Mucosa of gallbladder (tissue), 1 donor: ENCODE data around the gene METTL26. TPM values are rescaled to one million over a fixed set of nuclear protein-coding genes. Genes with fewer than 3 reads are reported as not detected.

Source experiments
- total RNA-seq: library from RNA; stranded (reverse); gene quantifications from one replicate; pipeline ENCODE4 v1.2.1, GENCODE V29; 2021
- donor health status: DM: no; HTN: no; CAD: no.

Gene METTL26
- total RNA-seq, 1 donor from 2014 or later = 69.3 TPM

Other genes with a start within 250 kb of the METTL26 start
- gene NME4, start 239.1 kb downstream of the METTL26 start, total RNA-seq = 105 TPM
- gene DECR2, start 234.4 kb downstream of the METTL26 start, total RNA-seq = 36.8 TPM
- gene RAB11FIP3, start 210.7 kb downstream of the METTL26 start, total RNA-seq = 58.5 TPM
- gene CAPN15, start 108.6 kb downstream of the METTL26 start, total RNA-seq = 75.4 TPM
- gene PRR35, start 75.9 kb downstream of the METTL26 start, total RNA-seq = not detected
- 1.2 TPM for gene NHLRC4, start 69.3 kb downstream of the METTL26 start, total RNA-seq
- 117 TPM for gene PIGQ, start 66.3 kb downstream of the METTL26 start, total RNA-seq
- 33.1 TPM for gene RAB40C, start 46.2 kb downstream of the METTL26 start, total RNA-seq
- 1.7 TPM for gene WFIKKN1, start 5.3 kb downstream of the METTL26 start, total RNA-seq
- gene MCRIP2, start 5.5 kb upstream of the METTL26 start, total RNA-seq = 67.6 TPM
- 62.4 TPM for gene WDR90, start 13.1 kb upstream of the METTL26 start, total RNA-seq
- 125 TPM for gene RHOT2, start 31.8 kb upstream of the METTL26 start, total RNA-seq
- 5.5 TPM for gene RHBDL1, start 39.4 kb upstream of the METTL26 start, total RNA-seq
- gene STUB1, start 44.1 kb upstream of the METTL26 start, total RNA-seq = 125 TPM
- 66.7 TPM for gene JMJD8, start 48.0 kb upstream of the METTL26 start, total RNA-seq
- gene WDR24, start 54.1 kb upstream of the METTL26 start, total RNA-seq = 14.8 TPM
- gene FBXL16, start 69.5 kb upstream of the METTL26 start, total RNA-seq = 0.78 TPM
- 62.0 TPM for gene METRN, start 78.8 kb upstream of the METTL26 start, total RNA-seq
- gene ANTKMT, start 84.8 kb upstream of the METTL26 start, total RNA-seq = 54.7 TPM
- gene CCDC78, start 90.1 kb upstream of the METTL26 start, total RNA-seq = 3.3 TPM
- gene HAGHL, start 90.8 kb upstream of the METTL26 start, total RNA-seq = 13.4 TPM
- gene CIAO3, start 104.7 kb upstream of the METTL26 start, total RNA-seq = 47.1 TPM
- gene MSLN, start 124.4 kb upstream of the METTL26 start, total RNA-seq = 53.1 TPM
- 18.5 TPM for gene RPUSD1, start 152.1 kb upstream of the METTL26 start, total RNA-seq
- gene CHTF18, start 152.3 kb upstream of the METTL26 start, total RNA-seq = 17.3 TPM
- gene GNG13, start 164.4 kb upstream of the METTL26 start, total RNA-seq = not detected